Breast epithelium (tissue), 3 donors: ENCODE results near the gene VGLL4.

Experiments used
- POLR2A ChIP-seq: fragments of 450-650 bp; IDR thresholded peaks from one replicate; pipeline ENCODE4 v1.6.1; 2016; ENCODE audit warnings: antibody characterized with exemption, mild to moderate bottlenecking, moderate library complexity
- TF ChIP-seq, protein P1 (sequence below), 3 donors: fragments of 450-650 bp; IDR thresholded peaks; one replicate each; pipeline ENCODE4 v1.5.1; 2016 to 2017; ENCODE audit warnings: antibody characterized with exemption in 3 of 3, mild to moderate bottlenecking in 3 of 3, moderate library complexity in 3 of 3

GRCh38 chr3:11543948-11544387, 99.7 kb downstream of the VGLL4 start:
- TF ChIP-seq, protein P1, sequence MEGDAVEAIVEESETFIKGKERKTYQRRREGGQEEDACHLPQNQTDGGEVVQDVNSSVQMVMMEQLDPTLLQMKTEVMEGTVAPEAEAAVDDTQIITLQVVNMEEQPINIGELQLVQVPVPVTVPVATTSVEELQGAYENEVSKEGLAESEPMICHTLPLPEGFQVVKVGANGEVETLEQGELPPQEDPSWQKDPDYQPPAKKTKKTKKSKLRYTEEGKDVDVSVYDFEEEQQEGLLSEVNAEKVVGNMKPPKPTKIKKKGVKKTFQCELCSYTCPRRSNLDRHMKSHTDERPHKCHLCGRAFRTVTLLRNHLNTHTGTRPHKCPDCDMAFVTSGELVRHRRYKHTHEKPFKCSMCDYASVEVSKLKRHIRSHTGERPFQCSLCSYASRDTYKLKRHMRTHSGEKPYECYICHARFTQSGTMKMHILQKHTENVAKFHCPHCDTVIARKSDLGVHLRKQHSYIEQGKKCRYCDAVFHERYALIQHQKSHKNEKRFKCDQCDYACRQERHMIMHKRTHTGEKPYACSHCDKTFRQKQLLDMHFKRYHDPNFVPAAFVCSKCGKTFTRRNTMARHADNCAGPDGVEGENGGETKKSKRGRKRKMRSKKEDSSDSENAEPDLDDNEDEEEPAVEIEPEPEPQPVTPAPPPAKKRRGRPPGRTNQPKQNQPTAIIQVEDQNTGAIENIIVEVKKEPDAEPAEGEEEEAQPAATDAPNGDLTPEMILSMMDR (IDR thresholded peaks at IDR 0.05) = no peak
- no peak for TF ChIP-seq POLR2A
